Activated CD4-positive, CD25-positive, alpha-beta regulatory T cell (primary cell): Measurements from ENCODE around the gene NUDT19.
"Not testable (repeated sequence)": the region's sequence is repeated elsewhere in the genome, so short reads cannot be mapped to it uniquely, and the experiment has no call there.

ENCODE experiments used
- DNase-seq, 4 experiments: peaks; one replicate each; lab custom pipeline; 2025; lab: John Stamatoyannopoulos, UW

The NUDT19 gene

DNA sequence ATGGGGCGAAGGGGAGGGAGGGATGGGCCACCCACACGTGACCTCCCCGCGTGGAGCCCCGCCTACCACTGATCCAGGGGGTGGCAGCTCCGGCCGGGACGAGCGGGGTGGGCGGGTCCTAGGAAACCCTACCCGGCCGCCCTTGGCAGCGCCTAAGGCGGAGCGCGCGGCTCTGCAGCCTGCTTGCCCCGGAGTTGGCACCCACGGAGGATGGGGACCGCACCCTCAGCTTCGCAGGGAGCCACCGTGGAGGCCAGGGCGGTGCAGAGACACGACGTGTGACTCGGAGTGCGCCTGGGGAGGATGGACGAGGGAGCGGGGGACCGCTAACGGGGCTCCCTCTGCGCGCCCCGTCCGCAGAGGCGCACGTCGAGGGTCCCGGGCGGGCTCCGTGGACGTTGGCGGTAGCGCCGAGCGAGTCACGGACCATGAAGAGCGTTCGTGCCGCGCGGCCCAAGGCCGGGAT, 15.9 kb upstream of the NUDT19 start, which contains the start of gene RGS9BP:
Gene RGS9BP (plus strand): TSS at position 129 of the 466 bp plus-strand sequence. CDS start 416 bp downstream, outside the sequence.
- DNase-seq: peak; percentile 26 to 60 (median 46)

- DNase-seq: no peak
Measured at GRCh38 chr19:32676186-32676894, 15.3 kb upstream of the NUDT19 start.

DNA sequence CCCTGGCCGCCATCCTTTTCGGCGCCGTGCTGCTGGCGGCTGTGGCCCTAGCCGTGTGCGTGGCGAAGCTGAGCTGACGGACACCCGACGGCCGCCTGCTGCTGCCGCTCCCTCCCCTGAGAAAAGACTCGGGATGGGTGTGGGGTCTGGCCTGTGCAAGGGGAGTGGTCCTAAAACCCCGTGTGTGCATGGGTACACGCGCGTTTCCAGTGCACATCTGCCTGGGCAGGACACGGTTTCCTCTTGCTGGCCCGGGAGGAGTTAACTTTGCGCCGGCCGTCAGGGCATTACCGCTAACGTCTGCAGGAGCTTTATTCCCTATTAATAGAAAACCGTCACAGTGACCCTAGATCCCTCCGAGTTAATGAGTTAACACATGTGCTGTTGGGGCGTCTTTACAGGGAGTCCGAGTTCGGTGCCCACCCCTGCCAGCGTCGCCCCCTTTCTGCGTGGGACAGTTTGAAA, 14.7 kb upstream of the NUDT19 start:
- no peak for DNase-seq

DNA sequence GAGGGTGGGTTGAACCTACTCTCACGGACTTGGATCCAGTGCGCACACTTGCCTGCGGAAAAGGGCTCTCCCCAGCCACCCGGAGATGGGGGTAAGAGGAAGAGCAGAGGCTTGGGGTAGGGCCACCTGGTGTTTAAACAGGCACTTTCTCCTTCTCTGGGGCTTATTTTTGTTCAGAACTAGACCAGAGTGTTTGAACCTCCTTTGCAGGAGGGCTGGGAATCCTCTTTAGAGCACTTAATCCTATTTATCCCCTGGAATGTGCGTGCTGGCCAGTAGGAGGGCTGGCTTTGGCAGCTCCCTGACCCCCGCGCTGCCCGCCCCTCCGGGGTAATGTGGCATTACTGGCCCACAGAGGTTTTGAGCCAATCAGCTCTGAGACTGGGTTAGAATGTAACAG, 14.0 kb upstream of the NUDT19 start:
- no peak for DNase-seq

DNA sequence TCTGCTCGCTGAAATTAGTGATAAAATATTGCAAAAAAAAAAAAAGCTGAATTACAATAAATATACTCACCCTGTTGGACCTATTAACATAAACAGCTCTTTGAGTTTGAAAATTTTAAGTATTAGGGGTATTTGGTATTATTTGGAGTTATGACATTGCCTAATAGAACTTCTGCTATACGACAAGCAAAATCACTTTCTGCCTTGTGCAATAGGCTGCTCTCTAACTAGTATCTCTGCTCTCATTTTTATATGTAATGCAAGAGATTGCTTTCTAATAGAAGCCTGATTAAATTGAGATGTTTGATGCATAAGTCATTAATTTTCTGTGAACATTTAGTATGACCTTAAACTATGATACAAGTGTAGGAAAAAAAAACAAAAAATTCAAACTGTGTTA, 10.6 kb upstream of the NUDT19 start:
- no peak for DNase-seq

DNA sequence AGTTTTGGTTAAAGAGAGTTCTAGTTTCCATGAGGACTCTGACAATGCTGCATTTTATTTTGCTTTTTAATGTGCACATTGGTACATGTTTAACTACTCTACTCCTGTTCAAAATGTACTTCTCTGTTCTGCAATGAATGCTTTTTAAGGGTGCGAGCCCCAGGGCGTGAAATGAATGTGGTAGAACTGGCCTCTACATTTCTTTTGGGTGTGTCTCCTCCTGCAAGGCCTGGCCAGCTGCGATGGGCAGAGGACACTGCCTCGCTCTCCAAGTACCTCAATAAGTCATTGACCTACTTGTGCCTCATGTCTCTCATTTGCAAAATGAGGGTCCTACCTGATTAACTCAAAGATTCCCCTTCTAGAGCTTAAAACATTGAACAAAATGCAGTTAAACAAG, 9.3 kb upstream of the NUDT19 start:
- DNase-seq: no peak

GRCh38 chr19:32686847-32687475, 4.7 kb upstream of the NUDT19 start:
- DNase-seq: no peak

- no peak for DNase-seq
Measured at GRCh38 chr19:32687681-32688080, 3.9 kb upstream of the NUDT19 start.

DNA sequence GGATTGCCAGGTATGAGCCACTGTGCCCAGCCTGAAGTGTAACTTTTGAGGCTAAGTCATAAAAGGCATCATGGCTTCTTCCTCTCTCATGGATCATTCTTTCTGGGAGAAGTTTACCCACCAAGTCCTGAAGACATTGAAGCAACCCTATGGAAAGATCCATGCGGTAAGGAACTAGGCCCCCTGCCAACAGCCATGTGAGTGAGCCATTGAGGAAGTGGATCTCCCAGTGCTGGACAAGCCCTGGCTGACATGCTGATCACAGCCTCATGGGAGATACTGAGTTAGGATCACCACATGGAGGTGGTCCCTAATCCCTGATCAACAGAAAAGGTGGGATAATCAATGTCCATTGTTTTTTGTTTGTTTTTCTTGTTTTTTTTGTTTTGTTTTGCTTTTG, 3.3 kb upstream of the NUDT19 start:
- no peak for DNase-seq

DNA sequence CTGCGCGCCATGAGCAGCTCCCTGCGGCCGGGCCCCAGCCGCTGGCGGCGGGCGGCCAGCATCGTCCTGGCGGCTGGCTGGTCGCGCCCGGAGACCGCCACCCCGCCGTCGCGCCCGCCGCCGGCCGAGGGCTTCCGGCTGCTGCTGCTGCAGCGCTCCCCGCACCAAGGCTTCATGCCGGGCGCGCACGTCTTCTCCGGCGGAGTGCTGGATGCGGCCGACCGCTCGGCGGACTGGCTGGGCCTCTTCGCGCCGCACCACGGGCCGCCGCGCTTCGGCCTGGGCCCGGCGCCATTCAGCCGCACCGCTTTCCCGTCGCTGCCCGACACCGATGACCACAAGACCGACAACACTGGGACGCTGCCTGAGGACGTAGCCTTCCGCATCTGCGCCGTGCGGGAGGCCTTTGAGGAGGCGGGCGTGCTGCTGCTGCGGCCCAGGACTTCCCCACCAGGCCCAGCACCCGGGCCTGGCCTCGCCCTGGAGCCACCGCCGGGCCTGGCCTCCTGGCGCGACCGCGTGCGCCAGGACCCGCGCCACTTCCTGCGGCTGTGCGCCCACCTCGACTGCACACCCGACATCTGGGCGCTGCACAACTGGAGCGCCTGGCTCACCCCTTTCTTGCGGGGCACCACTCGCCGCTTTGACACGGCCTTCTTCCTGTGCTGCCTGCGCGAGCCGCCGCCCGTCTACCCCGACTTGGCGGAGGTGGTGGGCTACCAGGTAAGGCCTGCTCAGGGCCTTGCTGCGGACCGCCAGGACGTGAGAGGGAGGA, 518 bp downstream of the NUDT19 start:
- DNase-seq: peak in 2 of 4 experiments; percentile 17 to 38

- DNase-seq: no peak
Measured at GRCh38 chr19:32692727-32693061, 1.1 kb downstream of the NUDT19 start.

GRCh38 chr19:32693151-32694108, 1.8 kb downstream of the NUDT19 start:
- DNase-seq: not testable (repeated sequence)

- not testable (repeated sequence) for DNase-seq
Measured at GRCh38 chr19:32694316-32694715, 2.7 kb downstream of the NUDT19 start.

GRCh38 chr19:32694851-32695250, 3.2 kb downstream of the NUDT19 start:
- not testable (repeated sequence) for DNase-seq

- not testable (repeated sequence) for DNase-seq
Measured at GRCh38 chr19:32695506-32695905, 3.9 kb downstream of the NUDT19 start.

DNA sequence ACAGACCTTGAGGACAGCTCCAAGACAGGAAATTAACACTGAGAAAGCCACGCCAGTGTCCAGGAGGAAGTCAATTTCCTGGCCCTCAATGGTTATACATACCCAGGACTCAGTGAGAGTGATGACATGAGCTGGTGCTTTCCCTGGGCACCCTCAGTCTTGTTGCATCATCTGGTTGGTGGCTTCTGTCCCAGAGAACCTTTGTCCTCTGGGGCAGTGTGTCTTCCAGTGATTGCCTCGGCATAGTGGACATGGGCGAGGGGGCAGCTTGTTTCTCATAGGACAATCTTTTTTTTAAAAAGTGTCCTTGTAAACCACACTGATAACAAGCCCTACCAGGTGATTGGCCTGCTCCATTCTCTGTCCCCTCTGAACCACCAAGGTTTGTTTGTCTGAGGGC, 5.2 kb downstream of the NUDT19 start:
- DNase-seq: not testable (repeated sequence)

- DNase-seq: not testable (repeated sequence)
Measured at GRCh38 chr19:32700129-32700528, 8.5 kb downstream of the NUDT19 start.

DNA sequence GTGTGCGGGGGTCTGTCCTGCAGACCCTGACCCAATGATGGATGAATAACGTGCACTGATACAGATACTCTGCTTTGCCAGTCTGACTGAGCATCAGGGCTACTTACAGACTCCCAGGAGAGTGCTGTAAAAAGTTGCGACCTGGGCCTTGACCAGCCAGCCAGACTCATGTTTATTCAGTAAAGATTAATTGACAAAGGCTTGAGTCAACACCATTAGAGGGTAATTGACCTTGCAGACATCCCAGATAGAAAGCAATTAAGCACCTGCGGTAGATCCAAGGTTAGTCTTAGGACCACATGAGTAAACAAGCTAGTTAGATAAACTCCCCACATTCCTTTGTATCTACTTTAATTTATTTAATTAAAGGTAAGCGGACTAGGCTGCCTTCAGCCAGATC, 10.4 kb downstream of the NUDT19 start:
- DNase-seq: no peak

DNA sequence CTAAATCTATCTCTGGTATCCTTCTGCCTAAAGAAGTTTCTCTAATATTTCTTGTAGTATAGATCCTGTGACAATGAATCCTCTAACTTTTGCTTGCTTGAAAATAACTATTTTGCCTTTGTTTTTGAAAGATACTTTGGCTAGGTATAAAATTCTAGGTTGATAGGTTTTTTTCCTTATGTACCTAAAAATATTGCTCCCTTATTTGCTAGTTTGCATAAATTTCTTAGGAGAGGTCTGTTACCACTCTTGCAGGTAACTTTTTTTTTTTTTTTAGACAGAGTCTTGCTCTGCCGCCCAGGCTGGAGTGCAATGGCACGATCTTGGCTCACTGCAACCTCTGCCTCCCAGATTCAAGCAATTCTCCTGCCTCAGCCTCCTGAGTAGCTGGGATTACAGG, 12.4 kb downstream of the NUDT19 start:
- not testable (repeated sequence) for DNase-seq

GRCh38 chr19:32708457-32708856, 16.8 kb downstream of the NUDT19 start:
- DNase-seq: peak in 1 of 4 experiments; percentile 6

DNA sequence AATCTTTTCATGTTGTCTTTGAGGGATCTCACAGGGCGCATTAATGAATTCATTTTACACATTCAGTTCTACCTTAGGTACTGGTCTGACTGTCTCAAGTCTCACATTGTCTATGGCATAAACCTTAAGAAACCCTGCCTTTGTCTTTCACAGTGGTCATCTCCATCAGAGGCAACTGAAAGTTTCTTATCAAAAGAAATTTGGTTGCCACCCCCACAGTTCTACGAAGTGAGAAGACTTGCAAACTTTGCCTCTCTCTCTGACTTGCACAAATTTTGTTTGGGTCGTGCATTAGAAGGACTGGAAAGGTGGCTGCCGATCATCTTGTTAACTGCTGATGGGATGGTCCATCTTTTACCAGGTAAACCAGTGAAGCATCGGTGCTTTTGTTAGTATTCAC, 17.4 kb downstream of the NUDT19 start:
- DNase-seq: no peak
